Measurements from ENCODE around the gene CRADD. TPM values are rescaled to one million over a fixed set of nuclear protein-coding genes. Genes with fewer than 3 reads are reported as not detected.
"Not testable (repeated sequence)": the region's sequence is repeated elsewhere in the genome, so short reads cannot be mapped to it uniquely, and the experiment has no call there.

CRADD gene
- total RNA-seq, 1 donor from 2014 or later: 17.1 TPM

DNA sequence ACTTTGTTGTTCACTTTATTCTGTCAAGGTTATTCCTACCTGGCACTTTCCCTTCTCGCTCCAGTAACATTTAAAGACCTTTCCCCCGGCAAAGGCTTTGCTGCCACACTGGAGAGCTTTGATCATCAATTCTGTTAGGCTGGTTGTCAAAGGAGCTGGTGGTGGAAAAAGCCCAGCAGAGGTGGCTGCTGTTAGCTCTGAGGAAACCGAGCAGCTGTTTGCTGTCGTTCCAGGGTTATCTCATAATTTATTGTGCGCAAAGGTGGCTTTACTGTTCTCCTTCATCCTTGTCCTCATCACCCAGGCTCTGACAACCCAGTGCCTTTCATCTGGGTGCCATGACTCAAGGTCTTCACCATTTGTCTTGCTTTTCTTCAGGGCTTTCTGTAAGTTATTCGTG is 38.2 kb upstream of the CRADD start:
- DNase-seq: no peak
- intact Hi-C loops (cut with DNase I): no loop called here
- TF ChIP-seq, protein P1, sequence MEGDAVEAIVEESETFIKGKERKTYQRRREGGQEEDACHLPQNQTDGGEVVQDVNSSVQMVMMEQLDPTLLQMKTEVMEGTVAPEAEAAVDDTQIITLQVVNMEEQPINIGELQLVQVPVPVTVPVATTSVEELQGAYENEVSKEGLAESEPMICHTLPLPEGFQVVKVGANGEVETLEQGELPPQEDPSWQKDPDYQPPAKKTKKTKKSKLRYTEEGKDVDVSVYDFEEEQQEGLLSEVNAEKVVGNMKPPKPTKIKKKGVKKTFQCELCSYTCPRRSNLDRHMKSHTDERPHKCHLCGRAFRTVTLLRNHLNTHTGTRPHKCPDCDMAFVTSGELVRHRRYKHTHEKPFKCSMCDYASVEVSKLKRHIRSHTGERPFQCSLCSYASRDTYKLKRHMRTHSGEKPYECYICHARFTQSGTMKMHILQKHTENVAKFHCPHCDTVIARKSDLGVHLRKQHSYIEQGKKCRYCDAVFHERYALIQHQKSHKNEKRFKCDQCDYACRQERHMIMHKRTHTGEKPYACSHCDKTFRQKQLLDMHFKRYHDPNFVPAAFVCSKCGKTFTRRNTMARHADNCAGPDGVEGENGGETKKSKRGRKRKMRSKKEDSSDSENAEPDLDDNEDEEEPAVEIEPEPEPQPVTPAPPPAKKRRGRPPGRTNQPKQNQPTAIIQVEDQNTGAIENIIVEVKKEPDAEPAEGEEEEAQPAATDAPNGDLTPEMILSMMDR (IDR thresholded peaks at IDR 0.05): no peak

DNA sequence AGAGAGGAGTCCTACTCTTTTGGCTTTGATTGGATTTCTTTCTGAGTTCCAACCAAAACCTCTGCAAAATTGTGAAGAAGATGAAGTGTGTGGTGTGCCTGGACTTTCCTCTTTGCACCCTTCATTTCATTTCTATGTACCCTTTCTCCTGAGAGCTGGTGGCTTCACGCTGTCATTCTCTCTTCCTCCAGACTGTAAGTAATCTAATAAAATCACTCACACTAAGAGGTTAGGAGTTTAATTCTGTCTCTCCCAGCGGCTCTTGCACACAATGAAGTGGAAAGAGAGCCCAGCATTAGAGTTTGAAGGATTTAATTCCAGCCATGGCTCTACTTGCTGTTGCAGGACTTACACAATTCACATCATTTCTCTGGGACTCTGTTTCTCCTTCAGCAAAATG is 37.8 kb upstream of the CRADD start:
- no peak overlapping the region for H3K27ac ChIP-seq
- H3K4me1 ChIP-seq: peaks cover 3% of the 10 kb centered on the region
- H3K4me3 ChIP-seq: no peak overlapping the region
- no peaks in the 10 kb centered on the region for H3K27me3 ChIP-seq
- no peak for DNase-seq
- H3K9me3 ChIP-seq: no peaks in the 10 kb centered on the region
- ATAC-seq: no peak
- TF ChIP-seq, protein P1 (IDR thresholded peaks at IDR 0.05): no peak
- intact Hi-C loops (cut with DNase I): no loop called here
- H3K36me3 ChIP-seq: no peaks in the 10 kb centered on the region

More for the DNA sequence above, 38.2 kb upstream of the CRADD start:
- Histone ChIP-seq H3K27me3 (no peaks in the 10 kb centered on the region), H3K36me3 (no peaks in the 10 kb centered on the region), H3K4me3 (no peak overlapping the region), H3K4me1 (peaks cover 3% of the 10 kb centered on the region), H3K9me3 (no peaks in the 10 kb centered on the region), H3K27ac (no peak overlapping the region)
- no peak for ATAC-seq

DNA sequence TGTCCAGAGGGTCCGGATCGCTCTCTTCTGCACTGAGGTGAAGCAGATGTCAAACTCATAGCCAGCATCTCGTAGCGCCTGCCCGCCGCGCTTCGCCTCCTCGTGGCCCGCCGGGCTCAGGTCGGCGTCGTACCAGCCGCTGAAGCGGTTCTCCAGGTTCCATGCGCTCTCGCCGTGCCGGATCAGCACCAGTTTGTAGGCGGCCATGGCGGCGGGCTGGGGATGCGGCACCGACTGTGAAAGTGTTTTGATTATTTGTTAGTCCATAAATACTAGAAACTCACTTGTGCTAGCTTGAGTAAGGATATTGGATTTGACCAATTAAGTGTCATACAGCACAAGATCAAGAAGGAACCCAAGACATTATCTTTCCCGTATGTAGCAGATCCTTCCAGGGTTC is 35.8 kb upstream of the CRADD start:
- H3K27ac ChIP-seq; H3K27me3 ChIP-seq; H3K4me3 ChIP-seq; H3K36me3 ChIP-seq; H3K4me1 ChIP-seq; DNase-seq; intact Hi-C loops (cut with DNase I); H3K9me3 ChIP-seq; ATAC-seq: not testable (repeated sequence)

DNA sequence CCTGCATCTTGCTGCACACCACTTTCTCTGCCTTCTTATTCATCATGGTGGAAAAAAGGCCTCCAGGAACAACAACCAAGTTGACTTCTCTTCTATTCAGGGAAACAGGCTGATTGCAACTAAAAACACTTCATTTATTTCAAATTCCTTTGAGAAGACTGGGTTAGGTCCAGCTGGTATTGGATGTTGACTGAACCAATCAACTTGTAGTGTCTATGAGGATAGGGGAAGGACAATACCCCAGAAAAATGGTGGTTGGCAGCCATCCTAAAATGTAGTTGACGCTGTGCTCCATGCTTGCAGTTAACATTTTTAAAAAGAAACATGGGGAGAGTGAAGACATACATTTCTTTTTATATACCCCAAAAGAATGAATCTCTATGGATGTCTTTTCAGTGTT is 34.4 kb upstream of the CRADD start:
- Histone ChIP-seq H3K9me3 (no peaks in the 10 kb centered on the region), H3K27me3 (no peaks in the 10 kb centered on the region), H3K36me3 (no peaks in the 10 kb centered on the region), H3K4me1 (peaks cover 3% of the 10 kb centered on the region), H3K27ac (no peak overlapping the region), H3K4me3 (no peak overlapping the region)
- ATAC-seq (no peak), DNase-seq (no peak)
- TF ChIP-seq, protein P1 (IDR thresholded peaks at IDR 0.05): no peak
- intact Hi-C loops (cut with DNase I): no loop called here

DNA sequence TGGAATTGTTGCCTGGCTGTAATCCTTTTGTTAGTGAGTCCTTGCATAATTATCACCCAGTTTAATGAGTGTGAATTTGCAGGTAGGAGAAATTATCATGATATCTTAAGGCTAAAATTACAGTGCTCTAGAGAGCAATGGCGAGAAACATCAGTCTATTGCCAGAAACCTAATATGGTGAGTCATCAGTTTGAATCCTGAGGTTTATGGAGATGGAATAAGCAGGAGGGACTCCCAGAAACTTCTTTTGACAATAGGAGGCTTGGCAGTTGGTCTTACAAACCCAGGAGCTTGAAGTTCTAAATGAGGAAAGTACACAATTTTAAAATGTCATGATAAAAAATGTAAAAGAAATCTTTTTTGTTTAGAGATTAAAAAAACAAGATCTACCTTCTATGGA is 31.5 kb upstream of the CRADD start:
- Histone ChIP-seq H3K27me3 (no peaks in the 10 kb centered on the region), H3K36me3 (no peaks in the 10 kb centered on the region), H3K9me3 (no peaks in the 10 kb centered on the region), H3K27ac (no peak overlapping the region), H3K4me1 (peaks cover 3% of the 10 kb centered on the region), H3K4me3 (no peak overlapping the region)
- DNase-seq (no peak), ATAC-seq (no peak)
- intact Hi-C loops (cut with DNase I): no loop called here
- TF ChIP-seq, protein P1 (IDR thresholded peaks at IDR 0.05): no peak

DNA sequence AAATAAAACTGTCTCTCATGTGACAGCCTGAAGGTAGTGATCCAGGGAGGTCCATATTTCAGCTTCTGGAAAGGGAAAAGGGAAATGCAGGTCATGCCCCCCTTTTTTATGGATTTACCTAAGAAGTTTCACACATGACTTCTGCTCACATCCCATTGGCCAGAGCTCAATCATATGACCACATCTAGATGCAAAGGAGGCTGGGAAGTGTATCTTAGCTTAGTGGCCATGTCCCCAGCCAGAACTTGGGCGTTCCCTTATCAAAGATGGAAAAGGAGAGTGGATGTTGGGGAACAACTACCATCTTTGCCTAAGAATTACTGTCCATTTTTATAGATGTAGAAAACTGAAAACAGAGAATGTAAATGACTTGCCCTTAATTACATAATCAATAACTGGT is 26.5 kb upstream of the CRADD start:
- no peaks in the 10 kb centered on the region for H3K36me3 ChIP-seq
- ATAC-seq (no peak), DNase-seq (no peak)
- H3K4me3 ChIP-seq: no peak overlapping the region
- intact Hi-C loops (cut with DNase I): no loop called here
- H3K4me1 ChIP-seq: no peaks in the 10 kb centered on the region
- no peaks in the 10 kb centered on the region for H3K9me3 ChIP-seq
- H3K27ac ChIP-seq: no peak overlapping the region
- H3K27me3 ChIP-seq: no peaks in the 10 kb centered on the region
- TF ChIP-seq, protein P1 (IDR thresholded peaks at IDR 0.05): no peak

All from upper lobe of right lung (tissue), 1 donor.